Mesendoderm (in vitro differentiated cells): ENCODE results near the gene C6orf62.
"Not testable (repeated sequence)": the region's sequence is repeated elsewhere in the genome, so short reads cannot be mapped to it uniquely, and the experiment has no call there.

Experiments
- DNase-seq: peaks from one replicate; pipeline ENCODE4 v3.0.0; 2013
- H2AK5ac ChIP-seq: 2 replicates; pipeline ENCODE4 v1.6.1; 2013; ENCODE audit warnings: low read length, inconsistent platforms
- H2BK120ac ChIP-seq: 2 replicates; pipeline ENCODE4 v1.6.1; 2013; ENCODE audit warnings: low read depth, mild to moderate bottlenecking, low read length, moderate library complexity, mixed read lengths
- H2BK15ac ChIP-seq: replicated peaks from 2 replicates; pipeline ENCODE4 v1.6.1; 2013; ENCODE audit warnings: low read depth, mild to moderate bottlenecking, moderate library complexity
- H2BK5ac ChIP-seq: 2 replicates; pipeline ENCODE4 v1.6.1; 2013; ENCODE audit warnings: low read length, inconsistent platforms
- H3K18ac ChIP-seq: 2 replicates; pipeline ENCODE4 v1.6.1; 2013; ENCODE audit warnings: mild to moderate bottlenecking, low read length, mixed read lengths
- H3K23ac ChIP-seq: one replicate; pipeline ENCODE4 v1.6.1; 2013; ENCODE audit warnings: low read length
- H3K27ac ChIP-seq: 2 replicates; pipeline ENCODE4 v1.5.1; 2013; ENCODE audit warnings: low read depth, mild to moderate bottlenecking, inconsistent platforms, low read length, moderate library complexity
- H3K27me3 ChIP-seq: 2 replicates; pipeline ENCODE4 v1.6.1; 2013; ENCODE audit warnings: low read length, control low read depth, mild to moderate bottlenecking, inconsistent platforms; ENCODE audit not compliant: insufficient read depth, poor library complexity
- H3K36me3 ChIP-seq: 2 replicates; pipeline ENCODE4 v1.6.1; 2013; ENCODE audit warnings: low read length, inconsistent platforms; ENCODE audit not compliant: control insufficient read depth, insufficient read depth
- H3K4ac ChIP-seq: one replicate; pipeline ENCODE4 v1.6.1; 2013; ENCODE audit warnings: low read depth, mild to moderate bottlenecking, low read length, moderate library complexity
- H3K4me1 ChIP-seq: 2 replicates; pipeline ENCODE4 v1.6.1; 2013; ENCODE audit warnings: low read depth, low read length, inconsistent platforms; ENCODE audit not compliant: control insufficient read depth
- H3K4me2 ChIP-seq: 2 replicates; pipeline ENCODE4 v1.6.1; 2013; ENCODE audit warnings: low read length
- H3K4me3 ChIP-seq: 2 replicates; pipeline ENCODE4 v1.5.1; 2013; ENCODE audit warnings: mild to moderate bottlenecking, low read length
- H3K56ac ChIP-seq: one replicate; pipeline ENCODE4 v1.6.1; 2013; ENCODE audit warnings: low read length
- H3K79me1 ChIP-seq: 2 replicates; pipeline ENCODE4 v1.6.1; 2013; ENCODE audit warnings: low read length, inconsistent platforms
- H3K79me2 ChIP-seq: 2 replicates; pipeline ENCODE4 v1.6.1; 2013; ENCODE audit warnings: mild to moderate bottlenecking, low read length; ENCODE audit not compliant: control insufficient read depth, insufficient read depth
- H3K9ac ChIP-seq: 2 replicates; pipeline ENCODE4 v1.6.1; 2013; ENCODE audit warnings: low read length, inconsistent platforms
- H4K5ac ChIP-seq: one replicate; pipeline ENCODE4 v1.6.1; 2013; ENCODE audit warnings: low read length
- H4K8ac ChIP-seq: one replicate; pipeline ENCODE4 v1.6.1; 2013; ENCODE audit warnings: low read depth, mild to moderate bottlenecking, control low read depth, low read length, moderate library complexity
- WGBS: extraction: QIAGEN DNeasy Blood & Tissue Kit; methylation state at CpG from one replicate; pipeline ENCODE4 v1.1.7; 2013; ENCODE audit warnings: low lambda C conversion rate, missing lambda C conversion rate; ENCODE audit not compliant: insufficient coverage; ENCODE audit errors: extremely low coverage; 5-methylcytosine and 5-hydroxymethylcytosine counted together

Gene C6orf62

DNA sequence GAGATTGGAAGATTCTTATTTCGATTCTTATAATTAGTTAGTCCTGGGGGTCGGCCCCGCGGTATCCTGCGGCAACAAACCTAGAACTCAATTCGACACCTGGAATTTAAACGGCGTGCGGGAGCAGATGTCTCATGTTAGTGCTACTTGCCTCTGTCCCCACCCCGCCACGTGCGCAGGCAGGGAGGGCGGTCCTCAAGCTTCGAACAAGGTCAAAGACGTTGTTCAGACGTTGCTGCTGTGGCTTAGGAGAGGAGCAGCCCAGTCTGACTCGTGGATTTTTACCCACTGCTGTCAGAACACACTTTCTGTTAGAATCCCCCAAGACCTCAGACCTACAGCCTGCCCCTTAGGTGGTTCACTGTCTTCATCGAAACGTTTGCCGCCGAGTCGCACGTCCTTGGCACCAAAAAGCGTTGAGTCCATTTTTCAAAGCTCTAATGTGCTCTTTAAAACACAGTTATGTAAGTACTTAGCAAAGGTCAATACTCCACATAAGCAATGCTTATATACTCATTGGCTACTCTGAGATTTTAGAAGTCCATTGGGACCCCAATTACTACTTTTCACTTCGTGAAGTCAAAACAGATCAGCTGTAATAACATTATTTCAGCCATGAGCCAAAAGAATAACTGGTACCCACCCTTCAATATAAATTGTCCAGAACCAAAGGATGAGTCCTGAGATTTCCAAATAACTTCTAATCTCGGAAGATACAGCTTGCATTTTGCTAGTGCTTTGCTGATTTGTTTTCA lies 2.7 kb upstream of the C6orf62 start:
- H3K4me1 ChIP-seq = no peaks in the 10 kb centered on the region
- H3K4ac ChIP-seq = peak overlapping the region; percentile 26

DNA sequence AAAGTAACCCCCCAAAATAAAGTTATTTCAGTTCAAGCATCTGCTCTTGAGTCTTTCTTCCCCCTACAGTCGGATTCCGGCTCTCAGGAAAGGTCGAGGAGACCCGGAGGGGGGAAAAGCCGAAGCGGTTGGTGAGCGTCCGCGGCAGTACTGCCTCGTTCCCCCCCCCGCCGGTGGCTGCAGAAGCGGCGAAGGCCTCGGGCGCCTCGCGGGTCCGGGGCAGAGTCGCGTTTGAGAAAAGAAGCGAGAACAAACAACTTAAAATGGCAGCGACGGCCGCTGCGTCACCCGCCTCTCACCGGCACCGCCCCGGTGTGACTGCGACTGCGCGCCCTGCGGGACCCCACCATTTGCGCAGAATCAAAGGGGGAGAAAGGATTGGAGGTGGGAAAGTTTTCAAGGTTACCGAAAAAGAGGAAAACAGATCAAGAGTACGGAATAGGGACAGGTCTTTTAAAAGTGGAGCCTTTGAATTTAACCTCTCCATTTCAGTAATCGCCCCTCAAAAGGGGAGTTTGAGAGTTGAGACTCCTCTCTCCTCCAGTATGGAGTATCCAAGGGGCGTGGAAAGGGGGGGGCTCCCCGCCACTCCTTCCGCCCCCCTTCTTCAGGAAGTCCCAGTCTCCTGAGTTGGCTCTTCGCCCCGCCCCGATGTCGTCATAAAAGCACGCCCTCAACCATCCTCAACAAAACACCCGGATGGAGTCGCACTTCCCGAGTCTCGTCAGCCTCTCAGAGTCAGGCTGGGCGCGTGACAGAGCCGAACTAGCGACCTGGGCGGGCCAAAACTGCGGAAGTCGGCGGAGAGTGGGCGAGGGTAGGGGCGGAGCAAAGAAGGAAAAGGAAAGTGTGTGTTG lies 1.9 kb upstream of the C6orf62 start:
- Histone ChIP-seq H3K23ac (no peak overlapping the region), H3K56ac (peak overlapping the region; percentile 98), H3K27ac (peak overlapping the region; percentile 97), H3K79me2 (peaks cover 43% of the 10 kb centered on the region), H4K5ac (no peak overlapping the region), H2BK120ac (peak overlapping the region; percentile 89), H3K27me3 (no peaks in the 10 kb centered on the region), H2BK5ac (no peak overlapping the region), H3K4ac (peak overlapping the region; percentile 98), H2BK15ac (no peak overlapping the region), H4K8ac (peak overlapping the region; percentile 87), H2AK5ac (peak overlapping the region; percentile 47), H3K9ac (peak overlapping the region; percentile 98), H3K4me2 (no peak overlapping the region), H3K4me3 (peak overlapping the region; percentile 97), H3K4me1 (no peaks in the 10 kb centered on the region), H3K36me3 (no peaks in the 10 kb centered on the region), H3K18ac (peak overlapping the region; percentile 94), H3K79me1 (no peaks in the 10 kb centered on the region)
- peak; percentile 100 for DNase-seq
- no CpG with 5 or more reads among the region's 60 CpGs for WGBS

More for the DNA sequence above, 2.7 kb upstream of the C6orf62 start:
- H3K23ac ChIP-seq = no peak overlapping the region
- H3K18ac ChIP-seq = no peak overlapping the region
- H3K27me3 ChIP-seq = no peaks in the 10 kb centered on the region
- H4K8ac ChIP-seq = no peak overlapping the region
- H3K27ac ChIP-seq = peak overlapping the region; percentile 24
- no CpG with 5 or more reads among the region's 26 CpGs for WGBS
- DNase-seq = no peak
- no peaks in the 10 kb centered on the region for H3K36me3 ChIP-seq
- no peak overlapping the region for H2BK120ac ChIP-seq
- peak overlapping the region; percentile 6 for H3K4me3 ChIP-seq
- peak overlapping the region; percentile 69 for H3K9ac ChIP-seq
- no peaks in the 10 kb centered on the region for H3K79me1 ChIP-seq
- H2AK5ac ChIP-seq = no peak overlapping the region
- H3K4me2 ChIP-seq = peak overlapping the region; percentile 22
- peak overlapping the region; percentile 81 for H3K56ac ChIP-seq
- H4K5ac ChIP-seq = peak overlapping the region; percentile 0
- H2BK15ac ChIP-seq = no peak overlapping the region
- H3K79me2 ChIP-seq = peaks cover 36% of the 10 kb centered on the region
- H2BK5ac ChIP-seq = peak overlapping the region; percentile 6

GRCh38 chr6:24720131-24720603 lies 1.2 kb upstream of the C6orf62 start:
- Histone ChIP-seq H3K23ac (peak overlapping the region; percentile 81), H3K27ac (peak overlapping the region; percentile 97), H3K27me3 (no peaks in the 10 kb centered on the region), H3K18ac (peak overlapping the region; percentile 94), H3K4me1 (no peaks in the 10 kb centered on the region), H3K56ac (peak overlapping the region; percentile 98), H4K5ac (no peak overlapping the region), H3K9ac (peak overlapping the region; percentile 98), H3K79me2 (peaks cover 43% of the 10 kb centered on the region), H3K4me2 (no peak overlapping the region), H2AK5ac (peak overlapping the region; percentile 47), H3K4me3 (peak overlapping the region; percentile 97), H4K8ac (peak overlapping the region; percentile 87), H3K79me1 (no peaks in the 10 kb centered on the region), H2BK15ac (no peak overlapping the region), H3K4ac (peak overlapping the region; percentile 98), H2BK120ac (peak overlapping the region; percentile 89), H3K36me3 (no peaks in the 10 kb centered on the region), H2BK5ac (peak overlapping the region; percentile 67)
- peak; percentile 61 for DNase-seq
- no CpG with 5 or more reads among the region's 39 CpGs for WGBS

DNA sequence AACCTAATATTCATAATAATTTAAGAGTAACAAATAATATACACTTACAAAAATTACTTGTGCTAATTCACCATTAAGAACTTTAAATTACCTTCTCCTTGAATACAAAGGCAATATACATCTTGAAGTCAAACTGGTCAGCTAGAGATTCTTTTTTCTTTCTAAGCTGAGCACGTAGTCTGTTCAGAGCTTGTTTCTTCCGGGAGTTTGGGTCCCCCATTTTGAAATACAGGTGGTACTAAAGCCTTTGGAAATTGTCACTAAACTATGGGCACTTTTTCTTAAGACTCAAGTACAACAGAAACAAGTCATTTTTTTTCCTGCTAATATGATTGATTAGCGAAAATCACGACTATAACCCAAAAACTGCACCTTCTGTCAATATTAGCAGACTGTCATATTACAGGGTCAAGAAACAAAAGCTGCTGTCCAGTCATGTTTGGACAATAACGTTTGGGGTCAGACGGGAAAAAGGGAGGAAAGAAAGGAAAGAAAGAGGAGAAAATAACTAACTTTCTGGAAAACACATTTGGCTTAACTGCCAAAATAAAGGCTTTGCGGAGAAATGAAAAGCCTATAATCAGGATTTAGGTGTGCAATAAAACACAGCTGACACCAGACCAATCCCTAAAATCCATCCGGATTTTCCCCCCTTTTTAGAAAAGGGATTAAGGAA lies 367 bp downstream of the C6orf62 start:
- Histone ChIP-seq H2AK5ac (no peak overlapping the region), H3K23ac (no peak overlapping the region), H3K4ac (no peak overlapping the region), H3K4me3 (peak overlapping the region; percentile 97), H3K56ac (peak overlapping the region; percentile 6), H3K9ac (peak overlapping the region; percentile 98), H3K79me2 (peaks cover 52% of the 10 kb centered on the region), H3K79me1 (no peaks in the 10 kb centered on the region), H4K5ac (no peak overlapping the region), H4K8ac (no peak overlapping the region), H2BK15ac (no peak overlapping the region), H3K18ac (no peak overlapping the region), H3K36me3 (no peaks in the 10 kb centered on the region), H3K27me3 (no peaks in the 10 kb centered on the region), H3K4me1 (no peaks in the 10 kb centered on the region), H3K4me2 (peak overlapping the region; percentile 52), H3K27ac (no peak overlapping the region), H2BK120ac (no peak overlapping the region), H2BK5ac (no peak overlapping the region)
- no CpG with 5 or more reads among the region's 8 CpGs for WGBS
- DNase-seq = peak; percentile 10

- WGBS = 100% methylated on average over 2 of the region's 7 CpGs
- not testable (repeated sequence) for H3K27me3 ChIP-seq
Observed at GRCh38 chr6:24716602-24717148, 2.3 kb downstream of the C6orf62 start.

More at GRCh38 chr6:24716602-24717148, 2.3 kb downstream of the C6orf62 start:
- H4K8ac ChIP-seq, DNase-seq, H2AK5ac ChIP-seq, H3K18ac ChIP-seq, H2BK5ac ChIP-seq, H3K4me2 ChIP-seq, H3K27ac ChIP-seq, H3K4ac ChIP-seq, H3K9ac ChIP-seq, H3K79me1 ChIP-seq, H3K4me3 ChIP-seq, H3K36me3 ChIP-seq, H3K23ac ChIP-seq, H3K4me1 ChIP-seq, H2BK120ac ChIP-seq, H3K56ac ChIP-seq, H4K5ac ChIP-seq, H2BK15ac ChIP-seq: not testable (repeated sequence)
- H3K79me2 ChIP-seq = peaks cover 56% of the 10 kb centered on the region
